ENCODE data around the gene ATN1.
"Not testable (repeated sequence)": the region's sequence is repeated elsewhere in the genome, so short reads cannot be mapped to it uniquely, and the experiment has no call there.

ATN1 gene

DNA sequence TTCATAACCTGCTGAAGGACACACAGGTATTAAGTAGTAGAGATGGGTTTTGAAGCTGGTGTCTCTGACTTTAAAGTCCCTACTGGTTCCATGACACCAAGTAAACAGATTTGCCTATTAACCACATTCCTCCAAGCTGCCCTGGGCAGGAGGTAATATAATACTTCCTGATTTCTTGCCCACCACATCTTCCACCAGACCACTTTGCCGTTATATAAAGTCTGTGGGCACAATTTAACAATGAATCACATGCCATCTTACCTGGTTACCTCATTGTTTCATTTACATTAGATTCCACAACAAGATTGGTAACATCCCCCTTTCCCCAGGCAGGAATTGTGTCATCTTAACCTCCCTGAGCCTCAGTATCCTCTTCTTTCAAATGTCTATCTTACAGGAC, 24.0 kb upstream of the ATN1 start:
- no peak for DNase-seq (ENCODE audit: low read depth)

DNA sequence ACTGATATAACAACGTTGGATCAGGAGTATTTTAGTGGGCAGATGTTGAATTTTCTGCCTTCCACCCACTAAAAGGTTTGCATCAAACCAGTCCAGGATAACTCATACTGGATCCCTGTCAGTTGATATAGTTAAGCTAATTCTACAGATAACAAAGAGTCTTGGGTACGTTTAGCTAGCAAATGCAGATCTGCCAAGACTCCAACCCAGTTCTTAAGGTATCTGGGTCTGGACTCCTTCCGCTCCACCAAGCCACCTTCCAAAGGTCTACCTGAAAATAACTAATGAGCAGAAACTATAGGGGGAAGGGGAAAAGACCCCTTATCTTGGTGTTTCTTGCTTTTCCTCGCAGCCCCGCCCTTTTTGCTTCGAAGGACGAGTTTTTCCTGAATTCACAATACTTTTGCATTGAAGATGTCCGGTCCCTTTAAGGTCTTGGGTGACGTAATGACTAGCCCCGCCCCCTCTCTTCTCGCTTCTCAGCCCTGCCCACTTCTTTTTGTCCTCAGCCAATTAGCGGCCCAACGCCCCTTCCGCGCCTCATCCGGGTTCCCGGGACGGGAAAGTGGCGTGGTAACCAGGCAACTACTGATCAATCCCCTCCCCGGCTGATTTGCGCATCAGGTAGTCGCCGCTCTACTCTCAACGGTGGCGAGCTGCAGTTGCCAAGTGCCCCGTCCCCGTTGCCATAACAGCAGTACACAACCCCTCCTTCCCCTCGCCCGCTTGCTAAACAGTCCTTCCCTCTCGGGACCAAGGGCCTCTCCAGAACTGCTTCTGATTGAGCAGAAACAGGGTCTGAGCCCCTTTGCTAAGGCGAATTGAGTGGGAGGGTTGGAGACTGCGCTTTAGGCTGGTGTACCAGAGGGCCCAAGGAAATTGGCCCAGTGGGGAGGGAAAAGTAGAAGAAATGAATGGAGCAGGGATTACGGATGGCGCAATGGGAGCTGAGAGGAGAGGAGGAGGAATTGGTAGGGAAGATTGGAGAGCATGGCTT, 23.2 kb upstream of the ATN1 start, which contains the start of gene LRRC23:
LRRC23 (plus strand) TSS at position 543 of the 997 bp plus-strand sequence. CDS start 812 bp downstream, outside the sequence.
- peak; percentile 96 for DNase-seq (ENCODE audit: low read depth)

DNA sequence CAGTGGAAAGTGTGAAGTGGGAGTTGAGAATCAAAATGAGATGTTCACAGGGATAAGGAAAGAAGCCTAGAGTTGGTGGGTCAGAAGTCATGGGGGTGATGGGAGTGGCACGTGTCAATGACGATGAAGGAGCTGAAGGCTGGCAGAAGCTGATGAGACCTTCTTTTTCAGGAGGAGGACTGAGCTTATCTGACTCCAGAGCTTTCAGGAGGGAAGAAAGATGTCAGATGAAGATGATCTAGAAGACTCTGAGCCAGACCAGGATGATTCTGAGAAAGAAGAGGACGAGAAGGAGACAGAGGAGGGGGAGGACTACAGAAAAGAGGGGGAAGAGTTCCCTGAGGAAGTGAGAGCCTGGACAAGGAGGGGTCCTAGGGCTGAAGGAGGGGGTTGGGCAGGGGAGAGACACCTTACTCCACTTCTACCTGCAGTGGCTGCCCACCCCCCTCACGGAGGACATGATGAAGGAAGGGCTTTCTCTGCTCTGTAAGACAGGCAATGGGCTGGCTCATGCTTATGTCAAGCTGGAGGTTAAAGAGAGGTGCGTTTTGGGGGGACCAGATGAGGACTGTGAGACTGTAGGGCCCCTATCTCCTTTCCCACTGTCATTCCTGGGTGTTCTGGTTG, 22.2 kb upstream of the ATN1 start:
- DNase-seq (ENCODE audit: low read depth): no peak

DNA sequence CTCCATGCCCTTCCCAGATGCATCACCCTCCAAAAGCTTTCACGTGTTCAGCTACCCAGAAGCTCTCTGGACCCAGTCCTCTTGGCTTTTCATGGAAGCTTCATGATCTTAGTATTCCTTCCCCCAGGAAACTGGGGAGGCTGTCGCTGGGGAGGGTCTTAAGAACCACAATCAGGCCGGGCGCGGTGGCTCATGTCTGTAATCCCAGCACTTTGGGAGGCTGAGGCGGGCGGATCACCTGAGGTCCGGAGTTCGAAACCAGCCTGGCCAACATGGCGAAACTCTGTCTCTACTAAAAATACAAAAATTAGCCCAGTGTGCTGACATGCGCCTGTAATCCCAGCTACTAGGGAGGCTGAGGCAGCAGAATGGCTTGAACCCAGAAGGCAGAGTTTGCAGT, 19.6 kb upstream of the ATN1 start:
- not testable (repeated sequence) for DNase-seq (ENCODE audit: low read depth)

DNA sequence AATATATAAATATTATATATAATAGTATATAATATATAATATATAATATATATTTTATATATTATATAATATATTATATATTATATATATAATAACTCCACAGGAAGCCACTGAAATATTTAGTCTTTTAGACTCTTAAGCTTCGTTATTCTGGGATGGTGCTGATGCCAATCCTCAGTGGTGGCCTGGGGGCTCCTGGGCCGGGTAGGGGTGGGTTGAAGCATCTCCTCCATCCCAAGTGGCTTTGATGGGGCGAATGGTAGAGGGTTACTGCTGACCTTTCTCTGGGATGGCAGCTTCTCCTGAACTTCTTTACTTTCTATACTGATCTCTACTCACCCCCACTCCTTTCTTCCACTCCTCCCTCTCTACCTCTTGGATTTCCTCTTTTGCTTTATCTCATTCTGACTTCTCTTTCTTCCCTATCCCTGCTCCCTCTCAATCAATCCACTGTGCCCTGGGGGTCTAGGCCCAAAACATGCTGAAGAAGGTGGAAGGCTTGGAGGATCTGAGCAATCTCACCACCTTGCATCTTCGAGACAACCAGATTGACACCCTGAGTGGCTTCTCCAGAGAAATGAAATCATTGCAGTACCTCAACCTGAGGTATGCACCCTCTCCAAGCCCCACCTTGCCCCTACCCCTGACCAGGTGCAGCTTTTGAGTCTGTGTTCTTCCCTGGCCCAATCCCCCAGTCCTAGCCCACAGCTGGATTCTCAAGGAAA, 18.2 kb upstream of the ATN1 start:
- no peak for DNase-seq (ENCODE audit: low read depth)

DNA sequence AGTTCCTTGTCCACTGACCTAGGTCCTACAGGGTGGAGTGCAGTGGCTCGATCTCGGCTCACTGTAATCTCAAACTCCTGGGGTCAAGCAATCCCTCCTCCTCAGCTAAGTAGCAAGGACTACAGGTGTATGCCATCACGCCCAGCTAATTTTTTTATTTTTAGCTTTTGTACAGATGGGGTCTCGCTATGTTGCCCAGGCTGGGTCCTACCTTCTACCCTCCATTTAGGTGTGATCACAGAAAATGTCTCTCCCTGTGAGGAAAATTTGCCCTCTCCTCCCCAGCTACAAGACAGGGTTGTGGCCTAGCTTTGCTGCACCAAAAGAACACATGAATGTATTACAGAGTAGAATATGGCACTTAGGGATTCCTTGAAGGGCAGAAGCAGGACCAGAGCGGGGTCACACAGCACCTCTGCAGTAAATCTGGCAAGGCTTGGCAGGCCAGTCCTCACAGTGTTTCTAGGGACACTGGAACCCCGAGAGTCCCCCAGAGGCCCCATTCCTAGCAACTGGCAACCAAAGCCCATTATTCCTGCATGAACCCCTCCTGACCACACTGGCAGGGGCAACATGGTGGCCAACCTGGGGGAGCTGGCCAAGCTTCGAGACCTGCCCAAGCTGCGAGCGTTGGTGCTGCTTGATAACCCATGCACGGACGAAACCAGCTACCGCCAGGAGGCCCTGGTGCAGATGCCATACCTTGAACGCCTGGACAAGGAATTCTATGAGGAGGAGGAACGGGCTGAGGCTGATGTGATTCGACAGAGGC, 15.4 kb upstream of the ATN1 start:
- DNase-seq (ENCODE audit: low read depth): no peak

DNA sequence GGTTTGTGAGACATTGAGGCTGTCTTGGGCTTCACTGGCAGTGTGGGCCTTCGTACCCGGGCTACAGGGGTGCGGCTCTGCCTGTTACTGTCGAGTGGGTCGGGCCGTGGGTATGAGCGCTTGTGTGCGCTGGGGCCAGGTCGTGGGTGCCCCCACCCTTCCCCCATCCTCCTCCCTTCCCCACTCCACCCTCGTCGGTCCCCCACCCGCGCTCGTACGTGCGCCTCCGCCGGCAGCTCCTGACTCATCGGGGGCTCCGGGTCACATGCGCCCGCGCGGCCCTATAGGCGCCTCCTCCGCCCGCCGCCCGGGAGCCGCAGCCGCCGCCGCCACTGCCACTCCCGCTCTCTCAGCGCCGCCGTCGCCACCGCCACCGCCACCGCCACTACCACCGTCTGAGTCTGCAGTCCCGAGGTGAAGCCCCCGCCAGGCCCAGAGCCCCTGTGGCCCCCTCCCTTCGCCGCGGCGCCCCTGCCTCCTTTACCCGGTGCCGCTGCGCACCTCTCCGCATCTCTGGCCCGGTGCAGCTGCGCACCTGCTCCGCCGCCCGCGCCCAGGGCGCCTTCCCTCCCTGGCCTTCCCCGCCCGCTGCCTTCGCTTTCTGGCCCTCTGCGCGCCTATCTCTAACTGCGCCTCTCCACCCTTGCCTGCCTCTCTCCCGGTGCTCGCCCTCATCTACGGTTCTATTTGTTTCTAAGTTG, 13.4 kb upstream of the ATN1 start, which contains the start of gene ENO2:
ENO2 (plus strand) TSS at position 335 of the 701 bp plus-strand sequence. CDS start 1,253 bp downstream, outside the sequence.
- peak; percentile 78 for DNase-seq (ENCODE audit: low read depth)

DNA sequence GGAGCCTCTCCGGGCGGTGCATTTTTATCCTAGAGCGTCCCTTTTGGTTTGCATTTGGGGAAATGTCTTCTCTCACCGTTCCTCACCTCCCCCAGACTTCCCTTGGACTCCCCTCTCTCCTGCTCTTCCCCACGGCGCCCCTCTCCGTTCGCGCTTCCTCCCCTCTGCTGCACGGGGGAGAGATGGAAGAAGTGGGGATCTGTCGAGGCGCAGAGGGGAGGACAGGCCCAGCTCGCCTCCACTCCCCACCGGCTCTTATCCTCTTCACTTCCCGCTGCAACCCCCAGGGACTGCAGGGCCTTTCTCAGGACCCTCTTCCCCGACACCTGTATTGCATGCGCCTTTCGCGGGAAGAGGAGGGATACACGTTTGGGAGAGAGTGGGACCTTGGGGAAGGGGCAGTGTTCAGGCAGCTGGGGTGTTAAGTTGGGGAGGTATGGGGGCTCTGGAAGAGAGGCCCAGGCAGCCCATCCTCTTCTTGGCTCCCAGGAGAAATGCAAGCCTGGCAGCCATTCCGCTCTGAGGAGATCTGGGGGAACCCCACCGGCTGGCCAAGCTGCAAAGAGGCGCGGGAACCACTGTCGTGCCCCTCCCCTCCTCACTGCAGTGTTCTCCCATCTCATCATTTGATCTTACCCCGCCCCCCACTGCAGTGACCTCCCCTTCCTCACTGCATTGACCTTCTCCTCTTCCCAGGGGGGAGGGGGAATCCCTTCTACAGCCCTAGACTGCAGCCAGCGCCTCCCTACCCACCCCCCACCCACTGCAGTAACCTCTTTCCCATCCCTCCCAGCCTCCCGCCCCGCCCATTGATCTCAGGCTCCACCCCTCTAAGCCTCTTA, 12.6 kb upstream of the ATN1 start:
- no peak for DNase-seq (ENCODE audit: low read depth)

DNA sequence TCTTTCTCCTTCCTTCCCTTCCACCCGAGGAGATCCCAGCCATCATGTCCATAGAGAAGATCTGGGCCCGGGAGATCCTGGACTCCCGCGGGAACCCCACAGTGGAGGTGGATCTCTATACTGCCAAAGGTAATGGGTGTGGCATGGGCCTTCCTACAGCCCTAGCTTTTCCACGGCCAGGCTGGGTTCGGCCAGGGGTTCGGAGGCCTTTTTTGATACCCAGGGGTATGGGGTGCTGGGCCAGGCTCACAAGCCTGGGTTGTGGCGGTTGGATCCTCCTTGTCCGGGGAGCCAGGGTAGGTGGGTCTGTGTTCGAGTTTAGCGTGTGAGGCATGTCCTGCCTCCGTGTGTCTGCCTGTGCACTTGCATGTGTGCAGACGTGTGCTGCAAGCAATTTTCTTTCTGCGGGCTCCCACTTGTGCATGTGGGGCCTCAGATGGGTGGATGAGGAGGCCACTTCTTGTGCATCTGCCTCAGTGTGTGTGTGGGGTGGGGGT, 11.9 kb upstream of the ATN1 start:
- no peak for DNase-seq (ENCODE audit: low read depth)

DNA sequence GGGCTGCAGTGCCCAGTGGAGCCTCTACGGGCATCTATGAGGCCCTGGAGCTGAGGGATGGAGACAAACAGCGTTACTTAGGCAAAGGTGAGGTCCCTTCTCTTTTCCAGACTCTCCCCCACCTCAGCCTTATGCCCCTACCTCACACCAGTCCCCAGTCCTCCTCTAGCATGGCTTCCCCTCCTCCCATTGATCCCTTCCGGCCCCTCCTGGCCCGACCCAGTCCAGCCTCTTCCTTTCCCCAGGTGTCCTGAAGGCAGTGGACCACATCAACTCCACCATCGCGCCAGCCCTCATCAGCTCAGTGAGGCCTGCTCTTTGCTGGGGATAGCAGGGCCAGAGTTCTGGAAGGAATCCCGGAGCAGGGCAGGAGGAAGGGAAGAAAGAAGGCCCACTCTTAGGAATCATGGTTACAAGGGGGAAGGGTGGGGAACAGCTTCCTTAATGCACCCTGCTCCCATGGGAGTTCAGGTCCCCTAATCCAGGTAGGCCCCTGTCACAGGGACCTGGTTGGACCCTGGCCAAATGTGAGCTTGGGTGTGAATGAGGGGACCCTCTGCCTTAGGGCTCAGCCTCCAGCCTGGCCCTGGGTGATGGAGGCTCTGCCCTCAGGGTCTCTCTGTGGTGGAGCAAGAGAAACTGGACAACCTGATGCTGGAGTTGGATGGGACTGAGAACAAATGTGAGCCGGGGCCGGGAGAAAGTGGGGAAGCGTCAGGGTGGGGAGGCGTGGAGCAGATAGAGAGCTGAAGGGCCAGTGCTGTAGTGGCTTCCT, 11.1 kb upstream of the ATN1 start:
- DNase-seq (ENCODE audit: low read depth): no peak

DNA sequence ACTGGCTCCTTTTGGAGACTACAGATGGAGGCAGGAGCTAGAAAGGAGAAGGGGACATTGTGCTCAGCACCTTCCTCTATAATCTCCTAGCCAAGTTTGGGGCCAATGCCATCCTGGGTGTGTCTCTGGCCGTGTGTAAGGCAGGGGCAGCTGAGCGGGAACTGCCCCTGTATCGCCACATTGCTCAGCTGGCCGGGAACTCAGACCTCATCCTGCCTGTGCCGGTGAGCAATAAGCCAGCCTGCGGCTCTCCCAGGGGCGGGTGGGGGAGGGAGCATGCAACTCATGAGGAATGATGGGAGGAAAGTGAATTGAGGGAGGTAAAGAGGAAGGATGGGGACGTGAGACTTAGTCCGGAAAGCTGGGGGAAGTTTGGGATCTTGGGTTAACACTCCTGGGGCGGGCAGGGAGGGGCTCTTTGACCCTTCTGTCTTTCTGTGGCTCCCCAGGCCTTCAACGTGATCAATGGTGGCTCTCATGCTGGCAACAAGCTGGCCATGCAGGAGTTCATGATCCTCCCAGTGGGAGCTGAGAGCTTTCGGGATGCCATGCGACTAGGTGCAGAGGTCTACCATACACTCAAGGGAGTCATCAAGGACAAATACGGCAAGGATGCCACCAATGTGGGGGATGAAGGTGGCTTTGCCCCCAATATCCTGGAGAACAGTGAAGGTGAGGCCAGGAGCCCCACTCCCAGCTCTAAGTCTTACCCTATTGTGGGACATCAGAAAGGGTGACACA, 10.1 kb upstream of the ATN1 start:
- no peak for DNase-seq (ENCODE audit: low read depth)

DNA sequence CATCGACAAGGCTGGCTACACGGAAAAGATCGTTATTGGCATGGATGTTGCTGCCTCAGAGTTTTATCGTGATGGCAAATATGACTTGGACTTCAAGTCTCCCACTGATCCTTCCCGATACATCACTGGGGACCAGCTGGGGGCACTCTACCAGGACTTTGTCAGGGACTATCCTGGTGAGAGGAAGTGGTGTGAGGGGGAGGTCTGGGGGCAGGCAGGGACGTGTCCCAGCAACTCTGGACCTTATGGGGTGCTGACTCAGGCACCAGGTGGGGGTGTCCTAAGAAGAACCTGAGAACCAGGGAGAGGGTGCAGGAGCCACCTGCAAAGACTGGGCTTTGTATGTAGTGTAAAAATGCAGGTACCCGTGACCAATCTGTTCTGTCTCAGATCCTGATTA, 8.2 kb upstream of the ATN1 start:
- DNase-seq (ENCODE audit: low read depth): no peak

DNA sequence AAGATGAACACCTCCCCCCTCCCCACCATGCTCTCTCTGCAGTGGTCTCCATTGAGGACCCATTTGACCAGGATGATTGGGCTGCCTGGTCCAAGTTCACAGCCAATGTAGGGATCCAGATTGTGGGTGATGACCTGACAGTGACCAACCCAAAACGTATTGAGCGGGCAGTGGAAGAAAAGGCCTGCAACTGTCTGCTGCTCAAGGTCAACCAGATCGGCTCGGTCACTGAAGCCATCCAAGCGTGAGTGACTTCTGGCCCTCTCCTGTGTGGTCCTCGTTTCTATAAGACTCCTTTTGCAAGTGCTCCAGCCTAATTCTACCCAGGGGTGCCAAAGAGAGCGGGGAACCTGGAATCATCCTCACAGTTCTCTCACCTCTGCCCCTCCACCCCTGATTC, 6.2 kb upstream of the ATN1 start:
- no peak for DNase-seq (ENCODE audit: low read depth)

DNA sequence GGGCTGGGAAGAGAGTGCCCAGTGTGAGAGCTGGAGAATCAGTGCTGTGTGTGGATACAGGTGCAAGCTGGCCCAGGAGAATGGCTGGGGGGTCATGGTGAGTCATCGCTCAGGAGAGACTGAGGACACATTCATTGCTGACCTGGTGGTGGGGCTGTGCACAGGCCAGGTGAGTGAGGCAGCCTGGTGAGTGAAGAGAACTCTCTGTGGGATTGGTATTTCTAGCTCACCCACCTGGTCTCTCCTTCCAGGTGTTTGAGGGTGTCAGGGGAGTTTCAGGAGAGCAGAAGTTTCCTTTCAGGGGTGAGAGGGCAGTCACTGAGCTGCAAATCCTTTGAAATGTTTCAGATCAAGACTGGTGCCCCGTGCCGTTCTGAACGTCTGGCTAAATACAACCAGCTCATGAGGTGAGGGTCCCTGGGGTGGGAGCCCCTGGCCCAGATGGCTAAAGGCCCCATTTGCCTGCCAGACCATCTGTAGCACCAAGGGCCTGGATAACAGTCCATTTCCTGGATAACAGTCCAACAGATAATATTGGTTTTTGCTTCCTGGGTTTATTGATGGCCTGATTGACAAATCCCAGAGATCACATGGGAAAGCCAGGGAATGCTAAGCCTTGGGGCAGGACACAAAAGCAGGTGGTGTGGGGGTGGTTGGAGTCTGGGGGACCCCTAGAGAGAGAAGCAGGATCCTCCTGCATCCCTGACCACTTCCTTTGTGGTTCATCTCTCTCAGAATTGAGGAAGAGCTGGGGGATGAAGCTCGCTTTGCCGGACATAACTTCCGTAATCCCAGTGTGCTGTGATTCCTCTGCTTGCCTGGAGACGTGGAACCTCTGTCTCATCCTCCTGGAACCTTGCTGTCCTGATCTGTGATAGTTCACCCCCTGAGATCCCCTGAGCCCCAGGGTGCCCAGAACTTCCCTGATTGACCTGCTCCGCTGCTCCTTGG, 5.5 kb upstream of the ATN1 start:
- DNase-seq (ENCODE audit: low read depth): no peak

DNA sequence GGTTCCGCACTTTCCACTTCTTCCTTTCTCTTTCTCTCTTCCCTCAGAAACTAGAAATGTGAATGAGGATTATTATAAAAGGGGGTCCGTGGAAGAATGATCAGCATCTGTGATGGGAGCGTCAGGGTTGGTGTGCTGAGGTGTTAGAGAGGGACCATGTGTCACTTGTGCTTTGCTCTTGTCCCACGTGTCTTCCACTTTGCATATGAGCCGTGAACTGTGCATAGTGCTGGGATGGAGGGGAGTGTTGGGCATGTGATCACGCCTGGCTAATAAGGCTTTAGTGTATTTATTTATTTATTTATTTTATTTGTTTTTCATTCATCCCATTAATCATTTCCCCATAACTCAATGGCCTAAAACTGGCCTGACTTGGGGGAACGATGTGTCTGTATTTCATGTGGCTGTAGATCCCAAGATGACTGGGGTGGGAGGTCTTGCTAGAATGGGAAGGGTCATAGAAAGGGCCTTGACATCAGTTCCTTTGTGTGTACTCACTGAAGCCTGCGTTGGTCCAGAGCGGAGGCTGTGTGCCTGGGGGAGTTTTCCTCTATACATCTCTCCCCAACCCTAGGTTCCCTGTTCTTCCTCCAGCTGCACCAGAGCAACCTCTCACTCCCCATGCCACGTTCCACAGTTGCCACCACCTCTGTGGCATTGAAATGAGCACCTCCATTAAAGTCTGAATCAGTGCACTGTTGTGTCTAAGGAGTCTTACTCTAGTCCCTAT, 4.6 kb upstream of the ATN1 start:
- no peak for DNase-seq (ENCODE audit: low read depth)

DNA sequence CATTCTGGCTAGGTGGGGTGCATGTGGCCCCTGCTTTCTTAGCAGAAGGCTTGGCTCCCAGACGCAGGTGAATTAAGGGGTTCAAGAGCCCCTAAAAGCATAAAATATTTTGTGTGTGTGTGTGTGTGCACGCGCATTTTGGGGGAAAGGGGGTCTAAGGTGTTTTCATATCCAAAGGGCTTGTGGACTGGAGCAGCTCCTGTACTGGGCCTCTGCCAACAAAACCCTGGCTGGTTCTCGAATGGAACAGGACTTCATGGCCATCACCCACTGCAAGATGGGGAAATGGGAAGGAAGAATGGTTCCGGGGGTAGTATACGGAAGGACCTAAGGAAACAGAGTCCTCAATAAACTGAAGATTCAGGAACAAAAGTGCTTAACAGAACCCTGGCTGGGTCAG, 3.9 kb upstream of the ATN1 start:
- DNase-seq (ENCODE audit: low read depth): no peak

DNA sequence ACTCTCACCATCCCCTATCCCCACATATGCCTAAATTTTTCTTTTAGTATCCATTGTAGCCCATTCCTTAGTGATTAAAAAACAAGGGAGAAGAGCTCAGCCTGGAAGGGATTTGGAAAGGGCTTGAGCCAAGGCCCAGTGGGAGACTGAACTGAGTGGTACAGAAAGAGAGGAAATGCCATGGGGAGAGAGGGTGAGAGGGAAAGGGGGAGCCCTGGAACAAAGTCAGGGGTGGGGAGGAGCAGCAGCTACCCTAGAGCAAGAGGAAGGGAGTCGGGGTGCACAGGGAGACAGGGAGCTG, 2.6 kb upstream of the ATN1 start:
- DNase-seq (ENCODE audit: low read depth): no peak

Measured in activated T-helper 9 cell treated with anti-CD3 and anti-CD28 coated beads, Interleukin-2, amount 50 U/mL, for 16 hours (primary cell).